Trophoblast cell (in vitro differentiated cells and primary cell): ENCODE data around the gene CELSR3.

ENCODE experiments used
- DNase-seq, 2 donors: peaks; one replicate each; pipeline ENCODE4 v3.0.0-alpha.2; 2016
- H2AFZ ChIP-seq: 2 replicates; pipeline ENCODE4 v1.6.1; 2013; ENCODE audit warnings: low read length, moderate library complexity, mild to moderate bottlenecking; ENCODE audit not compliant: insufficient read depth, poor library complexity
- H2AK5ac ChIP-seq: 2 replicates; pipeline ENCODE4 v1.6.1; 2013; ENCODE audit warnings: mild to moderate bottlenecking, low read length
- H2BK120ac ChIP-seq: 2 replicates; pipeline ENCODE4 v1.6.1; 2013; ENCODE audit warnings: low read length, mild to moderate bottlenecking, moderate library complexity; ENCODE audit not compliant: insufficient read depth, poor library complexity
- H2BK12ac ChIP-seq: 2 replicates; pipeline ENCODE4 v1.6.1; 2013; ENCODE audit warnings: mild to moderate bottlenecking, low read length, moderate library complexity
- H2BK5ac ChIP-seq: 2 replicates; pipeline ENCODE4 v1.6.1; 2013; ENCODE audit warnings: low read length, low read depth, moderate library complexity, mild to moderate bottlenecking; ENCODE audit not compliant: poor library complexity
- H3K14ac ChIP-seq: 2 replicates; pipeline ENCODE4 v1.6.1; 2013; ENCODE audit warnings: mild to moderate bottlenecking, low read length
- H3K18ac ChIP-seq: 2 replicates; pipeline ENCODE4 v1.6.1; 2013; ENCODE audit warnings: mild to moderate bottlenecking, low read length
- H3K23ac ChIP-seq: 2 replicates; pipeline ENCODE4 v1.6.1; 2013; ENCODE audit warnings: low read length
- H3K27ac ChIP-seq: 2 replicates; pipeline ENCODE4 v1.5.1; 2013; ENCODE audit warnings: low read depth, mild to moderate bottlenecking, inconsistent platforms, low read length, moderate library complexity
- H3K27me3 ChIP-seq: 2 replicates; pipeline ENCODE4 v1.6.1; 2013; ENCODE audit warnings: inconsistent platforms, mild to moderate bottlenecking, low read length, moderate library complexity; ENCODE audit not compliant: insufficient read depth
- H3K36me3 ChIP-seq, 2 experiments: 1 replicate in 1 of 2; 2 replicates in 1 of 2; pipeline ENCODE4 v1.6.1; 2013; ENCODE audit warnings: low read length in 2 of 2, mild to moderate bottlenecking in 2 of 2, moderate library complexity in 1 of 2; ENCODE audit not compliant: insufficient read depth in 2 of 2, control insufficient read depth in 1 of 2
- H3K4ac ChIP-seq: 2 replicates; pipeline ENCODE4 v1.6.1; 2013; ENCODE audit warnings: low read depth, mild to moderate bottlenecking, low read length, moderate library complexity
- H3K4me1 ChIP-seq, 2 experiments: 1 replicate in 1 of 2; 2 replicates in 1 of 2; pipeline ENCODE4 v1.6.1; 2013; ENCODE audit warnings: low read length in 2 of 2, mild to moderate bottlenecking in 2 of 2, moderate library complexity in 1 of 2; ENCODE audit not compliant: insufficient read depth in 2 of 2, control insufficient read depth in 1 of 2
- H3K4me2 ChIP-seq: 2 replicates; pipeline ENCODE4 v1.6.1; 2013; ENCODE audit warnings: inconsistent platforms, mild to moderate bottlenecking, low read length, moderate library complexity
- H3K4me3 ChIP-seq: 2 replicates; pipeline ENCODE4 v1.5.1; 2013; ENCODE audit warnings: mild to moderate bottlenecking, low read depth, low read length, inconsistent platforms
- H3K79me1 ChIP-seq: one replicate; pipeline ENCODE4 v1.6.1; 2013; ENCODE audit warnings: low read length
- H3K79me2 ChIP-seq: 2 replicates; pipeline ENCODE4 v1.6.1; 2013; ENCODE audit warnings: low read length, mild to moderate bottlenecking; ENCODE audit not compliant: control insufficient read depth, insufficient read depth, poor library complexity
- H3K9ac ChIP-seq: 2 replicates; pipeline ENCODE4 v1.6.1; 2013; ENCODE audit warnings: mild to moderate bottlenecking, low read length
- H3K9me3 ChIP-seq: 2 replicates; pipeline ENCODE4 v1.6.1; 2013; ENCODE audit warnings: low read depth, mild to moderate bottlenecking, control low read depth, inconsistent platforms, low read length; ENCODE audit not compliant: insufficient read depth
- H4K12ac ChIP-seq: 2 replicates; pipeline ENCODE4 v1.6.1; 2013; ENCODE audit warnings: low read depth, mild to moderate bottlenecking, low read length, moderate library complexity
- H4K8ac ChIP-seq: 2 replicates; pipeline ENCODE4 v1.6.1; 2013; ENCODE audit warnings: low read depth, mild to moderate bottlenecking, low read length, moderate library complexity
- H4K91ac ChIP-seq: one replicate; pipeline ENCODE4 v1.6.1; 2013; ENCODE audit warnings: low read depth, mild to moderate bottlenecking, low read length, moderate library complexity
- WGBS: extraction: QIAGEN DNeasy Blood & Tissue Kit; methylation state at CpG from one replicate; pipeline ENCODE4 v1.1.7; 2013; ENCODE audit warnings: missing lambda C conversion rate; ENCODE audit not compliant: insufficient read length, insufficient coverage; ENCODE audit errors: extremely low coverage; 5-methylcytosine and 5-hydroxymethylcytosine counted together

Gene CELSR3

GRCh38 chr3:48631516-48632448, 30.9 kb downstream of the CELSR3 start:
- no peak overlapping the region for H4K12ac ChIP-seq
- H2BK5ac ChIP-seq, result no peak overlapping the region
- DNase-seq, result no peak
- H3K4me1 ChIP-seq, result peaks cover 5 to 17% of the 10 kb centered on the region in 2 experiments
- no peak overlapping the region for H3K9ac ChIP-seq
- no peak overlapping the region for H4K8ac ChIP-seq
- H3K4ac ChIP-seq, result no peak overlapping the region
- H3K9me3 ChIP-seq, result peaks cover 2% of the 10 kb centered on the region
- peaks cover 8% of the 10 kb centered on the region for H3K79me2 ChIP-seq
- no peak overlapping the region for H2BK120ac ChIP-seq
- H3K18ac ChIP-seq, result no peak overlapping the region
- H3K4me3 ChIP-seq, result no peak overlapping the region
- no peak overlapping the region for H4K91ac ChIP-seq
- H3K4me2 ChIP-seq, result no peak overlapping the region
- H3K27me3 ChIP-seq, result no peaks in the 10 kb centered on the region
- H3K79me1 ChIP-seq, result peaks cover 9% of the 10 kb centered on the region
- no peak overlapping the region for H3K14ac ChIP-seq
- H2AK5ac ChIP-seq, result no peak overlapping the region
- no CpG with 5 or more reads among the region's 22 CpGs for whole genome bisulfite sequencing
- no peak overlapping the region for H2AFZ ChIP-seq
- no peak overlapping the region for H3K23ac ChIP-seq
- H2BK12ac ChIP-seq, result no peak overlapping the region
- no peak overlapping the region for H3K27ac ChIP-seq
- peaks cover 61 to 64% of the 10 kb centered on the region in 2 experiments for H3K36me3 ChIP-seq

- DNase-seq, result peak; percentile 45 to 70
- H2BK120ac ChIP-seq, result no peak overlapping the region
- no peak overlapping the region for H3K4me3 ChIP-seq
- H2BK5ac ChIP-seq, result no peak overlapping the region
- H3K14ac ChIP-seq, result no peak overlapping the region
- no peak overlapping the region for H4K8ac ChIP-seq
- H3K4me1 ChIP-seq, result peaks cover 0 to 8% of the 10 kb centered on the region in 2 experiments
- no peak overlapping the region for H2AK5ac ChIP-seq
- no peak overlapping the region for H3K4ac ChIP-seq
- H3K23ac ChIP-seq, result no peak overlapping the region
- peaks cover 2% of the 10 kb centered on the region for H3K9me3 ChIP-seq
- no peak overlapping the region for H4K12ac ChIP-seq
- no peak overlapping the region for H3K18ac ChIP-seq
- H3K36me3 ChIP-seq, result peaks cover 70 to 74% of the 10 kb centered on the region in 2 experiments
- H2BK12ac ChIP-seq, result no peak overlapping the region
- H3K79me2 ChIP-seq, result peaks cover 7% of the 10 kb centered on the region
- H3K27ac ChIP-seq, result no peak overlapping the region
- peaks cover 8% of the 10 kb centered on the region for H3K79me1 ChIP-seq
- no peak overlapping the region for H4K91ac ChIP-seq
- H3K27me3 ChIP-seq, result no peaks in the 10 kb centered on the region
- no peak overlapping the region for H3K9ac ChIP-seq
- WGBS, result no CpG with 5 or more reads among the region's 12 CpGs
- H3K4me2 ChIP-seq, result no peak overlapping the region
- H2AFZ ChIP-seq, result no peak overlapping the region
These were observed 31.9 kb downstream of the CELSR3 start for GRCh38 chr3:48630833-48631232.

- Histone ChIP-seq H3K18ac (no peak overlapping the region), H3K79me2 (peaks cover 4% of the 10 kb centered on the region), H3K4me3 (no peak overlapping the region), H2AFZ (no peak overlapping the region), H4K8ac (no peak overlapping the region), H3K14ac (no peak overlapping the region), H2BK5ac (no peak overlapping the region), H4K91ac (no peak overlapping the region), H3K4ac (no peak overlapping the region), H3K36me3 (peaks cover 74 to 78% of the 10 kb centered on the region in 2 experiments), H3K27me3 (no peaks in the 10 kb centered on the region), H3K23ac (no peak overlapping the region), H3K79me1 (peaks cover 5% of the 10 kb centered on the region), H3K27ac (no peak overlapping the region), H3K9ac (no peak overlapping the region), H3K4me1 (peaks cover 0 to 5% of the 10 kb centered on the region in 2 experiments), H3K4me2 (no peak overlapping the region), H2AK5ac (no peak overlapping the region), H4K12ac (no peak overlapping the region), H3K9me3 (peaks cover 2% of the 10 kb centered on the region), H2BK120ac (no peak overlapping the region), H2BK12ac (no peak overlapping the region)
- no CpG with 5 or more reads among the region's 8 CpGs for WGBS
- DNase-seq, result no peak
These were observed 32.3 kb downstream of the CELSR3 start for GRCh38 chr3:48630407-48630806.

GRCh38 chr3:48629894-48630293, 32.8 kb downstream of the CELSR3 start:
- Histone ChIP-seq H3K79me1 (peaks cover 2% of the 10 kb centered on the region), H3K9me3 (peaks cover 2% of the 10 kb centered on the region), H3K4me2 (no peak overlapping the region), H2BK5ac (no peak overlapping the region), H3K27me3 (no peaks in the 10 kb centered on the region), H2AK5ac (no peak overlapping the region), H2AFZ (no peak overlapping the region), H3K36me3 (peaks cover 79 to 83% of the 10 kb centered on the region in 2 experiments), H3K18ac (no peak overlapping the region), H3K23ac (no peak overlapping the region), H3K4me1 (peaks cover 0 to 5% of the 10 kb centered on the region in 2 experiments), H3K4ac (no peak overlapping the region), H4K12ac (no peak overlapping the region), H4K8ac (no peak overlapping the region), H4K91ac (no peak overlapping the region), H3K27ac (no peak overlapping the region), H3K79me2 (peaks cover under 1% of the 10 kb centered on the region), H3K14ac (no peak overlapping the region), H3K9ac (no peak overlapping the region), H2BK120ac (no peak overlapping the region), H2BK12ac (no peak overlapping the region), H3K4me3 (peak overlapping the region; percentile 10)
- DNase-seq, result no peak
- no CpG with 5 or more reads among the region's 12 CpGs for WGBS
